Endothelial cell of umbilical vein (primary cell): ENCODE data around the gene ZFX.

ENCODE experiments used
- CTCF ChIP-seq, 2 donors: IDR thresholded peaks; 1 replicate in 1 of 2; 2 replicates in 1 of 2; pipeline ENCODE4 v1.5.1; 2011; ENCODE audit warnings: low read length in 2 of 2, mild to moderate bottlenecking in 2 of 2, moderate library complexity in 2 of 2, control low read depth in 1 of 2, inconsistent platforms in 1 of 2, low read depth in 1 of 2; ENCODE audit not compliant: insufficient read depth in 1 of 2; ENCODE audit errors: extremely low read depth in 1 of 2
- GATA2 ChIP-seq: IDR thresholded peaks from 2 replicates; pipeline ENCODE4 v1.7.0; 2011; ENCODE audit warnings: low read depth, mild to moderate bottlenecking, moderate library complexity, mixed read lengths, low read length; ENCODE audit not compliant: insufficient read length, insufficient read depth
- JUN ChIP-seq: IDR thresholded peaks from 2 replicates; pipeline ENCODE4 v1.6.1; 2011; ENCODE audit warnings: borderline replicate concordance, low read depth; ENCODE audit not compliant: insufficient read length, insufficient read depth
- POLR2A ChIP-seq: IDR thresholded peaks from 2 replicates; pipeline ENCODE4 v1.6.1; 2012; ENCODE audit warnings: low read depth, mild to moderate bottlenecking, control low read depth, low read length
- POLR2AphosphoS5 ChIP-seq: IDR thresholded peaks from 2 replicates; pipeline ENCODE4 v1.6.1; 2012; ENCODE audit warnings: low read depth, mild to moderate bottlenecking, control low read depth, low read length, moderate library complexity; ENCODE audit not compliant: insufficient read depth

- TF ChIP-seq POLR2AphosphoS5, result no peak
- no peak for TF ChIP-seq POLR2A
- no peak for TF ChIP-seq CTCF (IDR thresholded peaks at IDR 0.05; ENCODE audit: extremely low read depth in 1 of 2, insufficient read depth in 1 of 2, low read depth in 1 of 2, low read length in 2 of 2)
- TF ChIP-seq GATA2, result no peak
- no peak for TF ChIP-seq JUN
These were observed 93.7 kb downstream of the ZFX start for GRCh38 chrX:24243188-24243587.
